DOHH2 (cell line): ENCODE results near the gene FRMPD4.

Experiments
- CTCF ChIP-seq: fragments of 200-600 bp; sonication (generic); IDR thresholded peaks from one replicate; pipeline ENCODE4 v1.5.1; 2014; ENCODE audit warnings: antibody characterized with exemption, mild to moderate bottlenecking, low read depth, low read length; ENCODE audit not compliant: poor library complexity, severe bottlenecking
- EZH2phosphoT487 ChIP-seq: fragments of 200-600 bp; sonication (generic); IDR thresholded peaks from 2 replicates; pipeline ENCODE4 v1.6.1; 2017; ENCODE audit warnings: borderline replicate concordance, mild to moderate bottlenecking, antibody characterized with exemption, low read length, moderate library complexity, mixed read lengths

GRCh38 chrX:12463052-12463451 lies 324.8 kb downstream of the FRMPD4 start:
- TF ChIP-seq CTCF (no peak), EZH2phosphoT487 (no peak)
